Measurements from ENCODE around the gene ZFAND2B. TPM values are rescaled to one million over a fixed set of nuclear protein-coding genes. Genes with fewer than 3 reads are reported as not detected.

The ZFAND2B gene
- total and polyA plus RNA-seq, 2 experiments from 2014 or later = 16.3 to 30.0 TPM

DNA sequence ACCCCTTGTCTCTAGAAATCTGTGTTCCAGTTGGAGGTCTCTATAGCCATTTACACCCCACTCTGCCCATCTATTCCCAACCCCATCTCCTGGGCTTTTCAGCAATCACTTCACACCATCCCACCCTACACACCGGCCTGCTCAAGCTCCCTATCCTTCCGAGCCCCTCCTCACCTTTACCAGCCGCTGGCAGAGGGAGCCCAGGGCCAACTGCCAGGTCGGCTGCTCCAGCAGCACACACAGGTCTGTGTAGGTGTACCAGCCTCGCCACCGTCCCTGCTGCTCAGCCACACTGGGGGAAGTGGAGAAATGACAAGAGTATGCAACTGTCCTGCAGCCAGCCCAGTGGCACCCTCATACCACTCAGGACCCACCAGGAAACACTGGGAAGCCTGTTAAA is 33.4 kb upstream of the ZFAND2B start (continued):
- TF ChIP-seq, protein P1, sequence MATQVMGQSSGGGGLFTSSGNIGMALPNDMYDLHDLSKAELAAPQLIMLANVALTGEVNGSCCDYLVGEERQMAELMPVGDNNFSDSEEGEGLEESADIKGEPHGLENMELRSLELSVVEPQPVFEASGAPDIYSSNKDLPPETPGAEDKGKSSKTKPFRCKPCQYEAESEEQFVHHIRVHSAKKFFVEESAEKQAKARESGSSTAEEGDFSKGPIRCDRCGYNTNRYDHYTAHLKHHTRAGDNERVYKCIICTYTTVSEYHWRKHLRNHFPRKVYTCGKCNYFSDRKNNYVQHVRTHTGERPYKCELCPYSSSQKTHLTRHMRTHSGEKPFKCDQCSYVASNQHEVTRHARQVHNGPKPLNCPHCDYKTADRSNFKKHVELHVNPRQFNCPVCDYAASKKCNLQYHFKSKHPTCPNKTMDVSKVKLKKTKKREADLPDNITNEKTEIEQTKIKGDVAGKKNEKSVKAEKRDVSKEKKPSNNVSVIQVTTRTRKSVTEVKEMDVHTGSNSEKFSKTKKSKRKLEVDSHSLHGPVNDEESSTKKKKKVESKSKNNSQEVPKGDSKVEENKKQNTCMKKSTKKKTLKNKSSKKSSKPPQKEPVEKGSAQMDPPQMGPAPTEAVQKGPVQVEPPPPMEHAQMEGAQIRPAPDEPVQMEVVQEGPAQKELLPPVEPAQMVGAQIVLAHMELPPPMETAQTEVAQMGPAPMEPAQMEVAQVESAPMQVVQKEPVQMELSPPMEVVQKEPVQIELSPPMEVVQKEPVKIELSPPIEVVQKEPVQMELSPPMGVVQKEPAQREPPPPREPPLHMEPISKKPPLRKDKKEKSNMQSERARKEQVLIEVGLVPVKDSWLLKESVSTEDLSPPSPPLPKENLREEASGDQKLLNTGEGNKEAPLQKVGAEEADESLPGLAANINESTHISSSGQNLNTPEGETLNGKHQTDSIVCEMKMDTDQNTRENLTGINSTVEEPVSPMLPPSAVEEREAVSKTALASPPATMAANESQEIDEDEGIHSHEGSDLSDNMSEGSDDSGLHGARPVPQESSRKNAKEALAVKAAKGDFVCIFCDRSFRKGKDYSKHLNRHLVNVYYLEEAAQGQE (IDR thresholded peaks at IDR 0.05; ENCODE audit: unreplicated experiment) = no peak

DNA sequence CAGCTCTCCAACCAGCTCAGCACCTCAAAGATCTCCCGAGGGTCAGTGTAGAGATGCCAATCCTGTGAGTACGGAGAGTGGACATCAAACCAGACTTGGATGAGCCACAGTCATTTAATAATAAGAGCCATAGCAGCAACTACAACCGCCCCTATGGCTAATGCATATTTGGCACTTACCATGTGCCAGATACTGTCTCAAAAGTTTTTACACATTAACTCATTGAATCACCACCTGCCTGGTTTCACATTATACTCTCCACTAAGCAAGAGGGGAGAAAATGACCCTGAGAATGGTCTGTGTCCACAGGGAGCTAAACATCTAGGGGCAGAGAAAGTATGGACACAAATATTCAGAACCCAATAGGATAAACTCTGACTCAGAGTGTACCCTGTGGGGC is 32.4 kb upstream of the ZFAND2B start:
- ATAC-seq (no peak), DNase-seq (ENCODE audit: low spot score) (no peak)
- no peaks in the 10 kb centered on the region for H3K9me2 ChIP-seq (ENCODE audit: insufficient read depth)
- H3K9me3 Mint-ChIP-seq = no peaks in the 10 kb centered on the region; the same call in 2 of the 3 replicates
- no peaks in the 10 kb centered on the region for H3K27me3 ChIP-seq (ENCODE audit: insufficient read depth)
- H3K4me1 Mint-ChIP-seq = peaks cover 17% of the 10 kb centered on the region
- no peak overlapping the region for H3K27ac ChIP-seq (ENCODE audit: low read depth)
- H4K20me1 ChIP-seq (replicated peaks; ENCODE audit: insufficient read depth) = no peaks in the 10 kb centered on the region; the same call in 1 of the 2 replicates
- H3K36me3 Mint-ChIP-seq (ENCODE audit: low read depth) = peaks cover 22% of the 10 kb centered on the region
- H3K27me3 Mint-ChIP-seq (ENCODE audit: insufficient read depth, low read depth, poor library complexity) = peaks cover 17% of the 10 kb centered on the region
- no peak overlapping the region for H3K4me3 ChIP-seq
- H2AFZ ChIP-seq = no peak overlapping the region
- peaks cover 4% of the 10 kb centered on the region for H3K79me2 ChIP-seq (replicated peaks; ENCODE audit: insufficient read depth)
- H3K4me1 ChIP-seq (ENCODE audit: insufficient read depth) = peaks cover 10% of the 10 kb centered on the region
- no peak overlapping the region for H3K4me2 ChIP-seq
- H3K36me3 ChIP-seq (ENCODE audit: insufficient read depth) = no peaks in the 10 kb centered on the region
- no peak overlapping the region for H3K4me3 Mint-ChIP-seq
- H3K27ac Mint-ChIP-seq = no peak overlapping the region
- H3F3A ChIP-seq (replicated peaks; ENCODE audit: low read depth) = peaks cover 20% of the 10 kb centered on the region
- TF ChIP-seq ZNF114 (CRISPR knock-in tag; IDR thresholded peaks at IDR 0.05) (no peak), ZNF462 (CRISPR knock-in tag; IDR thresholded peaks at IDR 0.05) (no peak), POLR2AphosphoS5 (IDR thresholded peaks at IDR 0.05; ENCODE audit: low read depth) (no peak), EZH2 (IDR thresholded peaks at IDR 0.05; ENCODE audit: low read depth, unreplicated experiment) (no peak), JUNB (IDR thresholded peaks at IDR 0.05; ENCODE audit: unreplicated experiment) (no peak)
- TF ChIP-seq, protein P2, sequence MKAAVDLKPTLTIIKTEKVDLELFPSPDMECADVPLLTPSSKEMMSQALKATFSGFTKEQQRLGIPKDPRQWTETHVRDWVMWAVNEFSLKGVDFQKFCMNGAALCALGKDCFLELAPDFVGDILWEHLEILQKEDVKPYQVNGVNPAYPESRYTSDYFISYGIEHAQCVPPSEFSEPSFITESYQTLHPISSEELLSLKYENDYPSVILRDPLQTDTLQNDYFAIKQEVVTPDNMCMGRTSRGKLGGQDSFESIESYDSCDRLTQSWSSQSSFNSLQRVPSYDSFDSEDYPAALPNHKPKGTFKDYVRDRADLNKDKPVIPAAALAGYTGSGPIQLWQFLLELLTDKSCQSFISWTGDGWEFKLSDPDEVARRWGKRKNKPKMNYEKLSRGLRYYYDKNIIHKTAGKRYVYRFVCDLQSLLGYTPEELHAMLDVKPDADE (IDR thresholded peaks at IDR 0.05) = no peak
- TF ChIP-seq, protein P1 (IDR thresholded peaks at IDR 0.05; ENCODE audit: unreplicated experiment) = no peak
- TF ChIP-seq, protein P3, sequence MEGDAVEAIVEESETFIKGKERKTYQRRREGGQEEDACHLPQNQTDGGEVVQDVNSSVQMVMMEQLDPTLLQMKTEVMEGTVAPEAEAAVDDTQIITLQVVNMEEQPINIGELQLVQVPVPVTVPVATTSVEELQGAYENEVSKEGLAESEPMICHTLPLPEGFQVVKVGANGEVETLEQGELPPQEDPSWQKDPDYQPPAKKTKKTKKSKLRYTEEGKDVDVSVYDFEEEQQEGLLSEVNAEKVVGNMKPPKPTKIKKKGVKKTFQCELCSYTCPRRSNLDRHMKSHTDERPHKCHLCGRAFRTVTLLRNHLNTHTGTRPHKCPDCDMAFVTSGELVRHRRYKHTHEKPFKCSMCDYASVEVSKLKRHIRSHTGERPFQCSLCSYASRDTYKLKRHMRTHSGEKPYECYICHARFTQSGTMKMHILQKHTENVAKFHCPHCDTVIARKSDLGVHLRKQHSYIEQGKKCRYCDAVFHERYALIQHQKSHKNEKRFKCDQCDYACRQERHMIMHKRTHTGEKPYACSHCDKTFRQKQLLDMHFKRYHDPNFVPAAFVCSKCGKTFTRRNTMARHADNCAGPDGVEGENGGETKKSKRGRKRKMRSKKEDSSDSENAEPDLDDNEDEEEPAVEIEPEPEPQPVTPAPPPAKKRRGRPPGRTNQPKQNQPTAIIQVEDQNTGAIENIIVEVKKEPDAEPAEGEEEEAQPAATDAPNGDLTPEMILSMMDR (conservative IDR thresholded peaks at IDR 0.05; ENCODE audit: low read depth in 2 of 2) = no peak

All from GM23338 (cell line).